Activated CD8-positive, alpha-beta memory T cell treated with anti-CD3 and anti-CD28 coated beads, Interleukin-2, amount 50 U/mL, for 1 hour (primary cell): ENCODE data around the gene ST6GALNAC4.

ENCODE experiments used
- DNase-seq: peaks from one replicate; pipeline ENCODE4 v3.0.0-alpha.2; 2020; ENCODE audit errors: extremely low read depth

Gene ST6GALNAC4

DNA sequence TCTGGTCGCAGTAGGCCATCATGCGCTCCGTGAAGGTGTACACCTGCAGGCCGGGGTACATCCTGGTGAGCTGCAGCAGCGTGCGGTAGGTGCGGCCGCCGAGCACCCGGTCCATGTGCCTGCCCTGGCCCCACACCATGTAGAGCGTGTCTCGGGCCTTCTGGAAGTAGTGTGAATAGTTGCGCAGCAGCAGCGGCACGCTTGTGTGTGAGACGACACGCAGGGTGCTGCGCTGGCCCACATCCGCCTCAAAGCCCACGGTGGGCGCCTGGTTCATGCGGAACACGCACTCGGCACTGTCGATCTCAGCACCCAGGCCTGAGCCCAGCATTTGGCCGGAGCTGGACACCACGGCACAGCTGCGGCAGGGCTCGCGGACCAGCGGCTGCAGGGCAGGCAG, 4.5 kb downstream of the ST6GALNAC4 start:
- no peak for DNase-seq

GRCh38 chr9:127910613-127911205, 6.1 kb downstream of the ST6GALNAC4 start:
- DNase-seq: no peak

- DNase-seq: no peak
These were observed 7.0 kb downstream of the ST6GALNAC4 start for GRCh38 chr9:127909839-127910273.

DNA sequence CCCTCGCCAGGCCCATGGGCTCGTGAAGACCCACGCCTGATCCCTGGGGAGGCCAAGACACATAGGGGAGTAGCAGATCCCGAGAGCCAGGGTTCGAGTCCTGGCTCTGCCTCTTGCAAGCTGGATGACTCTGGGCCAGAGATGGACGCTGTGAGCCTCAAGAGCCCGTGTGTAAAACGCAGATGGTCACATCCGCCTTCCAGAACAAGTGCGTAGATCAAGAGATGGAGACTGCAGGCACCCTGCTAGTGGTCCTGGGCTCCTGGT, 8.2 kb downstream of the ST6GALNAC4 start:
- no peak for DNase-seq

GRCh38 chr9:127907867-127908659, 8.8 kb downstream of the ST6GALNAC4 start:
- no peak for DNase-seq

GRCh38 chr9:127905788-127906191, 11.1 kb downstream of the ST6GALNAC4 start:
- peak; percentile 33 for DNase-seq

- peak; percentile 73 for DNase-seq
These were observed 11.7 kb downstream of the ST6GALNAC4 start for GRCh38 chr9:127905004-127905728.

DNA sequence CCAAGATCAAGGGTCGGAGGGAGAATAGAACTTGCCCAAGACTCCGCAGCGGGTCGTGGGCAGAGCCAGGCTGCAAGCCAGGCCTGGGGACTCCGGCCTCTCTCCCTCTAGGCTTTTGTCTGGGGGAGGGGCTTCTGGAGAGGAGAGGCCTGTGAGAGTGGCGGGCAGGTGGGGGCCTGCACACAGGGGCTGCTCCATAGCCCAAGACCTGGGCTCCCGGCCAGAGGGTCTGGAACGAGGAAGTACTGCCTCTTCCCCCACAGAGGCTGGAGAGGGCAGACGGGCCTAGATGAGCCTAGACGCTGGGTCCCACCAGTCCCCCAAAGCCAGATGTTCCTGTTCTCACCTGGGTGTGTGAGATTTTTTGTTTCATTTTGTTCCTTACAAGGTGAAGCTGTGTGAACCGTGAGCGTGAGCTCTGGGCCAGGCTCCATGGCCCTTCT, 12.3 kb downstream of the ST6GALNAC4 start:
- DNase-seq: no peak

DNA sequence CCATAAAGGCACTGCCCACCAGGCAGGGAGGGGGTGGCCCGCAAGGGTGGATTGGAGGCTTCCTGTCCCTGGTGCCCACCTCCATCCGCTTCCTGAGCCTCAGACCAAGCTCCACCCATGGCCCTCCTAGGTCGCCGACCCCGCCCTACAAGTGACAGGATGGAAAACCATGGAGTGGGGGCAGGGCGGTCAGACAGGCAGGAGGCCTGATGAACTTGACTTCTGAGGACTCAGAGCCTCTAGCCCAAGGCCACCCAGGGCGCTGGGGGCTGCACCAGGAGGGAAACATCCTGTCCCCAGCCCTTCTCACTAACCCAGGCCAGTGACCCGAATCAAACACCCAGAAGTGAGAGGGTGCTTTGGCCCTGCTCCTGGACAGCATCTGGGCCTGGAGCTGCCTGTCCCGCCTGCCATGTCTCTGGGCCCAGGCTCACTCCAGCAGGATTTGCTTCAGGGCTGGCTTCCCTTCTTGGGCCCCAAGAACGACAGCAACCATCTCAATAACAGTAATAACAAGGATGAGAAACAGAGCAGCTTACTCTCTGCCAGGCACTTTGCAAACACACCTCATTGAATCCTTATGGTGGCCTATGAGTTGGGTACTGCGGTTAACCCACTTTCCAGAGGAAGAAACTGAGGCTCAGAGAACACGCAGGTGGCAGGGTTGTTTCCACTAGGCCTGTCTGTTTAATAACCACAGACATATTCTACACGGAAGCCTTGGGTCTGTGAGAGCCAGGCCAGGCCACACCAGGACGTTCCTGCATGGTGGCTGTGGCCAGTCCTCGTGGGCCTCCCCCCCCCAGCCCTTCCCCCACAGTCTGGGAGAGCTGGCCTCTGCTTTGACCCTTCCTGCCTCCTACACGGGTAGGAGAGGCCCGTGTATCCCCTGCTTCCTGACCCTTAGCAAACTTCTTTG, 13.0 kb downstream of the ST6GALNAC4 start:
- DNase-seq: peak; percentile 49

DNA sequence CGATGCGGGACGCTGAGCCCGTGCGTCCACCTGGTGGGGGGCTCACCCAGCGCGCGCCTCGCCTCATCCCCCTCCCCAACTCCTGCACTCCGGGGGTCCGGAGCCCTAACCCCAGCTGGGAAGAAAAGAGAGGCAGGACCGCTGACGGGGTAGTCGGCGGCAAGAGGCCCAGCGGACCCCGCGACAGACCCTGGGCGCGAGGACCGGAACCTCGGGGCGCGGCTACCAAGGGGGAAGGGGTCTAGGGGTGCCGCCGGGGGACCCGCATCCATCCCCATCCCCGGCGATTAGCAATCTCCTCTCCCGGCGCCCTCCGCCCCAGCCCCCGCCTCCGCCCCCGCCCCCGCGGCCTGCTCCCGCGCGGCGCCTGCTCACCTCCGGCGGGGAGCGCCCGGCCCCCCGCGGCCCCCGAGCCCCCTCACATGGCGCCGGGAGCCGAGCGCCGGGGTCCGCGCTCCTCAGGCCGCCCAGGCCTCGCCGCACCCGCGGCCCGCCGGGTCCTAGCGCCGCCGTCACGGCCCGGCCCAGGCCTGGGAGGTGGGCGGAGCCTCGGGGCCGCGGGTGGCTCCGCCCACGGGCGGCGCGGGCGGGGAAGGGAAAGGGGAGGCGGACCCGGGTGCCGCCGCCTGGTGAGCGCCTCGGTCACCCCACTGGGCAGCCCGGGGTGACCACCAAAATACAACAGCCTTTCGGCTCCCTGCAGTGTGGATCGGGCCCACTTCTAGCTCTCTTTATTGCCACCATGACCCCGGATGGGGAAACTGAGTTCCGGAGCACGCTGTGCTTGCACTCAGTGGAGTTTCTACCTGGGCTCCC, 17.5 kb downstream of the ST6GALNAC4 start, which contains the start of gene ST6GALNAC6:
TSS of gene ST6GALNAC6 (minus strand) at position 476 of the 816 bp plus-strand sequence. CDS start 1,622 bp downstream, outside the sequence.
- DNase-seq: no peak

GRCh38 chr9:127898433-127899127, 18.3 kb downstream of the ST6GALNAC4 start:
- DNase-seq: no peak

GRCh38 chr9:127897193-127897692, 19.6 kb downstream of the ST6GALNAC4 start:
- no peak for DNase-seq

- no peak for DNase-seq
These were observed 20.2 kb downstream of the ST6GALNAC4 start for GRCh38 chr9:127896395-127897192.

DNA sequence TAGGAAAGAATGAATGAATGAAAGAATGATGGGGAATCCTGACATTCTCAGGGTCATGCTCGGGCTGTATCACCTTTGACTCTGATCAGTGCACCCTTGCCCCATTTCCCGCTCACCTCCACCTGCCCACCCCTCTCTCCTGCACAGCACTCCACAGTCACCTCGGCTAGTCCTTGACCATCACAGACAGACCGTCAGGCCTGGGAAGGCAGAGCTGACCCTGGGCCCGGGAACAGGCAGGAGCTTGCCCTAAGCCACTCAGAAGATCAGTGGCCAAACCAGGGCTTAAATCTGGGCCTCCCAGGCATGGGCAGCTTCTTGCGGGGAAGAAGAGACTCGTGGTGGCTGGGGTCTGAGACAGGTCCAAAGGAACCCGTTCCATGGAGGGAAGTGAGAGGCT, 21.0 kb downstream of the ST6GALNAC4 start:
- no peak for DNase-seq

GRCh38 chr9:127893392-127893791, 23.4 kb downstream of the ST6GALNAC4 start:
- DNase-seq: no peak

DNA sequence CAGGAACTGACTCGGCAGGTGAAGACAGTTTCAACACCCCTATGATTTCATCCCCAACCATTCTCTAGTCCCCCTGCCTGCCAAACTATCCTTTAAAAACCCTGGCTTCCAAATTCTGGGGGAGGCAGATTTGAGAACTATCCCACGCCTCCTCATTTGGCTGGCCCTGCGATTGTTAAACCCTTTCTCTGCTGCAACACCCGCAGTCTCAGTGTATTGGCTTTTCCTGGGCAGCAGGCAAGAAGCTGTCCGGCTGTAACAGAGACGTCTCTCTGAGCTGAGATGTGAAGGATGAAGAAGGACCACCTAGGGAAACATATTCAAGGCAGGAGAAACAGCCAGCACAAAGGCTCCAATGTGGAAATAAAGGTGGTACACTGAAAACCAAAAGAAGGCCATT, 24.0 kb downstream of the ST6GALNAC4 start:
- no peak for DNase-seq

- DNase-seq: no peak
These were observed 26.8 kb downstream of the ST6GALNAC4 start for GRCh38 chr9:127890053-127890452.

DNA sequence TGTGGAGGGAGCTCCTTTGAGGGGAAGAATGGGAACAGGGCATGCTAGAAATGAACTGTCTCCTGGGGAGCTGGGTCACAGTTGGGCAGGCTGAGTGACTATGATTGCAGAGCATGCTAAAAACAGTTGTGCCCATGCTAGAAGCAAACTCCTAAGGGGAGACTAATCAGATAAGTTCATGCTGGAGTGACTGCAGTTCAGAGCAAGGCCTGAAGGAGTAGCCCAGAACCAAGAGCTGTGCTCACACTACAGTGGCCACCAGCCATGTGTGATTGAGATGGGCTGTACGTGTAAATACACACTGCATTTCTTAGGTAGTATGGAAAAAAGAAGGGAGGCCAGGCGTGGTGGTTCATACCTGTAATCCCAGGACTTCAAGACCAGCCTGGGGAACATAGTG, 29.0 kb downstream of the ST6GALNAC4 start:
- no peak for DNase-seq

DNA sequence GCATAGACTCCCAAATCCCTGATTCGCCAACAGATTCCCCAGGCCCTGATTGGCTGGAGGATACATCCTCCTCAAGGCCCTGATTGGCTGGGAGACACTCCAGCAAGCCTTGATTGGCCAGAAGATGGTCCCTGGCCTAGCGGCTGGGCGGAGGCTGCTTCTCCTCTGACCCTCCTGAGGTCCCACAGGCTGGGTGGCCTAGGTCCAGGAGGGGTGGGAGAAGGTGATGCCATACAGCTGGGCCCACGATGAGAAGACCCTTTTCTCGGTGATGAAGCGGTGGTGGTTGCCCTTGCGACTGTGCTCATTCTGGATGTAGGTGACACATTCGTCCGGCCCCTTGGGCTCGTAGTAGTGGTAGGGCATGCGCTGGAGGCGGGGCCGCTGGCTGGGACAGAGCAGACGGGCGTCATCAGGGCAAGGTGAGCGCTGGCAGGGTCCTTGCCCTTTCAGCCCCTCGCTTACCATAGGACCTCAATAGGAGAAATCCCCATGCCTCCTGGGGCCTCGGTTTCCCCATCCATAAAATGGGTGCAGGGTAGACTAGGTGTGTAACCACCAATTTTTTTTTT, 30.4 kb downstream of the ST6GALNAC4 start:
- no peak for DNase-seq
